A673 (cell line): ENCODE measurements around the gene AKAP17A.

ENCODE experiments used
- CTCF ChIP-seq: fragments of 300-800, 200-600 bp; sonication (generic); conservative IDR thresholded peaks from 2 replicates; pipeline ENCODE4 v1.5.1; 2017; ENCODE audit warnings: low read depth, mild to moderate bottlenecking, antibody characterized with exemption, low read length, moderate library complexity, mixed read lengths
- EZH2 ChIP-seq: fragments of 200-600 bp; sonication (generic); IDR thresholded peaks from 2 replicates; pipeline ENCODE4 v1.6.1; 2017; ENCODE audit warnings: borderline replicate concordance, low read depth, mild to moderate bottlenecking, mixed read lengths, antibody characterized with exemption, low read length; ENCODE audit not compliant: poor library complexity, severe bottlenecking

- TF ChIP-seq CTCF (no peak), EZH2 (no peak)
Observed at GRCh38 chrX:1602299-1602698, 10.9 kb downstream of the AKAP17A start.
